Kidney epithelial cell (primary cell): ENCODE results near the gene PPP2R3C. TPM values are rescaled to one million over a fixed set of nuclear protein-coding genes. Genes with fewer than 3 reads are reported as not detected.

Source experiments
- DNase-seq: peaks from one replicate; pipeline ENCODE4 v3.0.0-alpha.2; 2010; ENCODE audit warnings: low read depth
- H3K27me3 ChIP-seq: 2 replicates; pipeline ENCODE4 v1.6.0; 2011; ENCODE audit warnings: low read length; ENCODE audit not compliant: control insufficient read depth, insufficient read depth
- H3K36me3 ChIP-seq: 2 replicates; pipeline ENCODE4 v1.5.1; 2011; ENCODE audit warnings: low read length; ENCODE audit not compliant: control insufficient read depth, insufficient read depth
- H3K4me3 ChIP-seq: 2 replicates; pipeline ENCODE4 v1.5.1; 2011; ENCODE audit warnings: low read depth, mild to moderate bottlenecking, control low read depth, low read length
- total RNA-seq: library from RNA; depleted of rRNA; stranded (reverse); fragments of >200 nt; gene quantifications from 2 replicates; pipeline ENCODE4 v1.2.3, GENCODE V29; 2015
- TF ChIP-seq, protein P1 (sequence below): IDR thresholded peaks from 2 replicates; pipeline ENCODE4 v1.5.1; 2011; ENCODE audit warnings: mild to moderate bottlenecking, moderate library complexity, low read length, control low read depth, inconsistent platforms; ENCODE audit not compliant: insufficient read depth, poor library complexity, severe bottlenecking

The PPP2R3C gene
- total RNA-seq, 1 donor from 2014 or later, result 39.4 TPM

DNA sequence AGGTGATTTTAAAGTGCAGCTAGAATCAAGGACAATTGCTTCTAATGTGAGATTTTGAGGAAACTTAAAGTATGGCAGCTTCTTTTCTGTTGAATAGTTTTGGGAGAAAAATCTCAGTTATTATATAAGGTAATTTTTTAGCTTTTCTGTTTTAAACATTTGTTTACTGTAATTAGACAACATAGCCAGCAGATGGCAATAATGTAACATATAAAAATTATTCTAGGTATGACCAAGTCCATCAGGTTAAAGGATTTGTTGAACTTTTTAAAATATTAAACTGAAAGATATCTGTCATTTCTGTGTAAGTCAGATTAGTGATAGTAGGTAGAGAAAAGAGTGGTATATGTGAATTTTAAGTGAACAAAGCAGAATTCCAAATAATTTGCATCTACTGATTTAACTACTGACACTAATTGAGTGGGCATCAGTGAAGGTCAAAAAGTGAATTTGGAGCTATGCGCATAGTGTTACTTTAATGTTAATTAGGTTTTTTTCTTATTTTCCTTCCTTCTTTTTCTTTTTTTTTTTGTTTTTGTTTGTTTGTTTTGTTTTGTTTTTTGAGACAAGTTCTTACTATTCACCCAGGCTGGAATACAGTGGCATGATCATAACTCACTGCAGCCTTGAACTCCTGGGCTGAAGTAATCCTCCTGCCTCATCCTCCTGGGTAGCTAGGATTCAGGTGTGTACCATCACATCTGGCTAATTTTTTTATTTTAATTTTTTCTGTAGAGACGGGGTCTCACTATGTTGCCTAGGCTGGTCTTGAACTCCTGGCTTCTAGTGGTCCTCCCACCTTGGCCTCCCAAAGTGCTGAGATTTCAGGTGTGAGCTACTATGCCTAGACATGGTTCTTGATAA, 19.2 kb upstream of the PPP2R3C start:
- H3K27me3 ChIP-seq, result no peaks in the 10 kb centered on the region
- H3K36me3 ChIP-seq, result no peaks in the 10 kb centered on the region
- TF ChIP-seq, protein P1, sequence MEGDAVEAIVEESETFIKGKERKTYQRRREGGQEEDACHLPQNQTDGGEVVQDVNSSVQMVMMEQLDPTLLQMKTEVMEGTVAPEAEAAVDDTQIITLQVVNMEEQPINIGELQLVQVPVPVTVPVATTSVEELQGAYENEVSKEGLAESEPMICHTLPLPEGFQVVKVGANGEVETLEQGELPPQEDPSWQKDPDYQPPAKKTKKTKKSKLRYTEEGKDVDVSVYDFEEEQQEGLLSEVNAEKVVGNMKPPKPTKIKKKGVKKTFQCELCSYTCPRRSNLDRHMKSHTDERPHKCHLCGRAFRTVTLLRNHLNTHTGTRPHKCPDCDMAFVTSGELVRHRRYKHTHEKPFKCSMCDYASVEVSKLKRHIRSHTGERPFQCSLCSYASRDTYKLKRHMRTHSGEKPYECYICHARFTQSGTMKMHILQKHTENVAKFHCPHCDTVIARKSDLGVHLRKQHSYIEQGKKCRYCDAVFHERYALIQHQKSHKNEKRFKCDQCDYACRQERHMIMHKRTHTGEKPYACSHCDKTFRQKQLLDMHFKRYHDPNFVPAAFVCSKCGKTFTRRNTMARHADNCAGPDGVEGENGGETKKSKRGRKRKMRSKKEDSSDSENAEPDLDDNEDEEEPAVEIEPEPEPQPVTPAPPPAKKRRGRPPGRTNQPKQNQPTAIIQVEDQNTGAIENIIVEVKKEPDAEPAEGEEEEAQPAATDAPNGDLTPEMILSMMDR, result no peak
- no peak overlapping the region for H3K4me3 ChIP-seq
- no peak for DNase-seq

GRCh38 chr14:35138585-35138984, 16.8 kb upstream of the PPP2R3C start:
- no peak overlapping the region for H3K4me3 ChIP-seq
- TF ChIP-seq, protein P1, result no peak
- DNase-seq, result no peak
- H3K27me3 ChIP-seq, result no peaks in the 10 kb centered on the region
- H3K36me3 ChIP-seq, result no peaks in the 10 kb centered on the region

DNA sequence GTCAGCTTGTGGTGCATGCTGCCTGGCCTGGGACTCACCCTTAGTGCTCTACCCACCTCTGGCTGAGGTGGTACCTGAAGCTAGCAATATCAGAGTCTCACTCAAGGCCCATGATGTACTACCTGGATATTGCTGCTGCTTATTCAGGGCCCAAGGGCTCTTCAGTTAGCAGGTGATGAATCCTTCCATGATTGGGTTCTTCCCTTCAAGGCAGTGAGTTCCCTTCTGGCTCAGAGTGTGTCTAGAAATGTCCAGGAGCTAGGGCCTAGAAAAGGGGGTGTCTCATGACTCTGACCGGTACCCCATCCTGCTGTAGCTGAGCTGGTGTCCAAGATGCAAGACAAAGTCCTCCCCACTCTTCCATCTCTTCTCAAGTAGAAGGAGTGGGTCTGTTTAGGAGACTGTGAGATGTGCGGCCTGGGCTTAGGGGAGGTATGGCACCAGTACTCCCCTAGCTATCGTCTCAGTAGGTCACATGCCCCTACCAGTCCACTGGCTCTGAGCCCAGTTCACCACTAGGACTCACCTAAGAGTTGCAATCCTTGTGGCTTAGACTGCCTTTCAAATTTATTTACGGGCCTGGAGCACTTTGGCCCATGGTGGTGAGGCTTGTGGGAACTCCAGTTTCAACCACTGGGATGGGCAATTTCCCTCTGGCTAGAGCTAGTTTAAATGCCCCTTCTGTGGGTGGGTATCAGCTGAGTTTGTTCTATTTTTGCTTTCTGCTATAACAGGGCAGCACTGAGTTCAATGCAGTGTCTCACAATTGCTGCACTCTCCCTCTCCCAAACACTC, 12.7 kb upstream of the PPP2R3C start:
- no peak overlapping the region for H3K4me3 ChIP-seq
- TF ChIP-seq, protein P1, result no peak
- no peak for DNase-seq
- H3K27me3 ChIP-seq, result no peaks in the 10 kb centered on the region
- no peaks in the 10 kb centered on the region for H3K36me3 ChIP-seq

DNA sequence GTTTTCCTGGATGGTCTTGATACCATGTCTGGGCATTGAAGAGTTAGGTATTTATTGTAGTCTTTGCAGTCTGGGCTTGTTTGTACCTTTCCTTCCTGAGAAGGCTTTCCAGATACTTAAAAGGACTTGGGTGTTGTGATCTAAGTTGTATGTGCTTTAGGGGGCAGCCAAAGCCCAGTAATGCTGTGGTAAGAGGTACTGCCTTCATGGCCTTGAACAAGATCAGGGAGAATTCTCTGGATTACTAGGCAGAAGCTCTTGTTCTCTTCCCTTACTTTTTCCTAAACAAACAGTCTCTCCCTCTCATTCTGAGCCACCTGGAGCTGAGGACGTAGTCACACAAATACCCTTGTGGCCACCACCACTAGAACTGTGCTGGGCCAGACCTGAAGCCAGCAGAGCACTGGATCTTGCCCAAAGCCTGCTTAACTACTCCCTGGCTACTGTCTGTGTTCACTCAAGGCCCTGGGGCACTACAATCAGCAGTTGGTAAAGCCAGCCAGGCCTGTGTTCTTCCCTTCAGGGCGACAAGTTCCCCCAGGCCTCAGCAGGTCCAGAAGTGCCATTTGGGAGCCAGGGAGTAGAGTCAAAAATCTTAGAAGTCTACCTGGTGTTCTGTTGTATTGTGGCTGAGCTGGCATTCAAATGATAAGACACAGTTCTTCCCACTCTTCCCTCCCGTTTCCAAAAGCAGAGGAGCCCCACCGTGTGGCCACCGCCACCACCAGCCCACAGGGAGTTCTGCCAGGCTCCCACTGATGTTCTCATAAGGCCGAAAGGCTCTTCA, 11.9 kb upstream of the PPP2R3C start:
- TF ChIP-seq, protein P1, result no peak
- DNase-seq, result no peak
- Histone ChIP-seq H3K27me3 (no peaks in the 10 kb centered on the region), H3K36me3 (no peaks in the 10 kb centered on the region), H3K4me3 (no peak overlapping the region)

GRCh38 chr14:35124127-35124526, 2.3 kb upstream of the PPP2R3C start:
- no peaks in the 10 kb centered on the region for H3K36me3 ChIP-seq
- TF ChIP-seq, protein P1, result no peak
- DNase-seq, result no peak
- H3K4me3 ChIP-seq, result no peak overlapping the region
- H3K27me3 ChIP-seq, result no peaks in the 10 kb centered on the region
